Left lung (tissue), 10 donors: ENCODE measurements around the gene ELAVL1. TPM values are rescaled to one million over a fixed set of nuclear protein-coding genes. Genes with fewer than 3 reads are reported as not detected.

ENCODE experiments used
- ATAC-seq: fragments of 200-7000 bp; cut with Tn5 transposase; one replicate; pipeline ENCODE4 v1.9.1; 2020; ENCODE audit warnings: moderate library complexity
- DNase-seq, 4 donors: peaks; one replicate each; pipeline ENCODE4 v3.0.0-alpha.2; 2013 to 2020
- H3K27ac ChIP-seq, 2 donors: fragments of 200-600 bp; sonication (generic) in 1 of 2; one replicate each; pipeline versions ENCODE4 v1.5.0 to v1.8.0; 2020 to 2021
- H3K27me3 ChIP-seq, 2 donors: fragments of 200-600 bp; sonication (generic) in 1 of 2; one replicate each; pipeline versions ENCODE4 v1.5.0 to v1.8.0; 2020 to 2021
- H3K36me3 ChIP-seq, 2 donors: fragments of 200-600 bp; sonication (generic) in 1 of 2; one replicate each; pipeline versions ENCODE4 v1.5.0 to v1.8.0; 2020 to 2021
- H3K4me1 ChIP-seq, 2 donors: fragments of 200-600 bp; one replicate each; pipeline ENCODE4 v1.8.0; 2021
- H3K4me3 ChIP-seq, 2 donors: fragments of 200-600 bp; sonication (generic) in 1 of 2; one replicate each; pipeline versions ENCODE4 v1.5.0 to v1.8.0; 2020 to 2021; ENCODE audit warnings: mild to moderate bottlenecking in 1 of 2
- H3K9me3 ChIP-seq, 2 donors: fragments of 200-600 bp; sonication (generic) in 1 of 2; one replicate each; pipeline versions ENCODE4 v1.5.0 to v1.8.0; 2020 to 2021
- intact Hi-C, 2 donors: fragments of 100-400 bp; cut with DNase I; formaldehyde crosslinking; loops; one replicate each; pipeline versions ENCODE4 v1.11.2 to v1.14.2; 2022
- polyA plus RNA-seq, 6 donors: library from polyadenylated mRNA; unstranded; fragments of 120-200 nt; gene quantifications; one replicate each; pipeline ENCODE4 v1.2.1, GENCODE V29; 2013; ENCODE audit not compliant: insufficient read length in 6 of 6
- total RNA-seq, 2 donors: library from RNA; stranded (reverse); fragmentation: NEBNext Ultra II Directional; extraction: Animal tissue kit (Norgen Biotek cat#: 25700); gene quantifications; one replicate each; pipeline ENCODE4 v1.2.1, GENCODE V29; 2021
- TF ChIP-seq, protein P1 (sequence below), 2 donors: fragments of 200-600 bp; sonication (generic) in 1 of 2; IDR thresholded peaks; one replicate each; pipeline versions ENCODE4 v1.5.0 to v1.8.0; 2021; ENCODE audit warnings: antibody characterized with exemption in 2 of 2
- donor health status: DM: no; HTN: yes; CAD: no.
- donor health status: DM: no; HTN: no; CAD: no.

ELAVL1 gene
- total and polyA plus RNA-seq, 8 donors = 64.3 to 76.0 (median 71.2) TPM

- TF ChIP-seq, protein P1, sequence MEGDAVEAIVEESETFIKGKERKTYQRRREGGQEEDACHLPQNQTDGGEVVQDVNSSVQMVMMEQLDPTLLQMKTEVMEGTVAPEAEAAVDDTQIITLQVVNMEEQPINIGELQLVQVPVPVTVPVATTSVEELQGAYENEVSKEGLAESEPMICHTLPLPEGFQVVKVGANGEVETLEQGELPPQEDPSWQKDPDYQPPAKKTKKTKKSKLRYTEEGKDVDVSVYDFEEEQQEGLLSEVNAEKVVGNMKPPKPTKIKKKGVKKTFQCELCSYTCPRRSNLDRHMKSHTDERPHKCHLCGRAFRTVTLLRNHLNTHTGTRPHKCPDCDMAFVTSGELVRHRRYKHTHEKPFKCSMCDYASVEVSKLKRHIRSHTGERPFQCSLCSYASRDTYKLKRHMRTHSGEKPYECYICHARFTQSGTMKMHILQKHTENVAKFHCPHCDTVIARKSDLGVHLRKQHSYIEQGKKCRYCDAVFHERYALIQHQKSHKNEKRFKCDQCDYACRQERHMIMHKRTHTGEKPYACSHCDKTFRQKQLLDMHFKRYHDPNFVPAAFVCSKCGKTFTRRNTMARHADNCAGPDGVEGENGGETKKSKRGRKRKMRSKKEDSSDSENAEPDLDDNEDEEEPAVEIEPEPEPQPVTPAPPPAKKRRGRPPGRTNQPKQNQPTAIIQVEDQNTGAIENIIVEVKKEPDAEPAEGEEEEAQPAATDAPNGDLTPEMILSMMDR (IDR thresholded peaks at IDR 0.05) = peak; percentile 32 to 53
- no peak for ATAC-seq
- H3K4me3 ChIP-seq = peak overlapping the region in 1 of 2 donors; percentile 33
- H3K4me1 ChIP-seq = peaks cover 27 to 60% of the 10 kb centered on the region in 2 donors
- intact Hi-C loops = no loop called here
- peak in 2 of 4 donors; percentile 58 to 85 for DNase-seq
- H3K27me3 ChIP-seq = peaks cover 42 to 62% of the 10 kb centered on the region in 2 donors
- no peaks in the 10 kb centered on the region for H3K9me3 ChIP-seq
- H3K27ac ChIP-seq = no peak overlapping the region
- H3K36me3 ChIP-seq = peaks cover 0 to 25% of the 10 kb centered on the region in 2 donors
Observed at GRCh38 chr19:7917267-7918061, 88.0 kb downstream of the ELAVL1 start.

GRCh38 chr19:7916955-7917266 lies 88.5 kb downstream of the ELAVL1 start:
- intact Hi-C loops = no loop called here
- peaks cover 42 to 62% of the 10 kb centered on the region in 2 donors for H3K27me3 ChIP-seq
- H3K36me3 ChIP-seq = peaks cover 0 to 25% of the 10 kb centered on the region in 2 donors
- no peaks in the 10 kb centered on the region for H3K9me3 ChIP-seq
- H3K4me1 ChIP-seq = peaks cover 27 to 56% of the 10 kb centered on the region in 2 donors
- ATAC-seq = no peak
- TF ChIP-seq, protein P1 (IDR thresholded peaks at IDR 0.05) = no peak
- H3K4me3 ChIP-seq = peak overlapping the region; percentile 15 to 33
- H3K27ac ChIP-seq = no peak overlapping the region
- no peak for DNase-seq

DNA sequence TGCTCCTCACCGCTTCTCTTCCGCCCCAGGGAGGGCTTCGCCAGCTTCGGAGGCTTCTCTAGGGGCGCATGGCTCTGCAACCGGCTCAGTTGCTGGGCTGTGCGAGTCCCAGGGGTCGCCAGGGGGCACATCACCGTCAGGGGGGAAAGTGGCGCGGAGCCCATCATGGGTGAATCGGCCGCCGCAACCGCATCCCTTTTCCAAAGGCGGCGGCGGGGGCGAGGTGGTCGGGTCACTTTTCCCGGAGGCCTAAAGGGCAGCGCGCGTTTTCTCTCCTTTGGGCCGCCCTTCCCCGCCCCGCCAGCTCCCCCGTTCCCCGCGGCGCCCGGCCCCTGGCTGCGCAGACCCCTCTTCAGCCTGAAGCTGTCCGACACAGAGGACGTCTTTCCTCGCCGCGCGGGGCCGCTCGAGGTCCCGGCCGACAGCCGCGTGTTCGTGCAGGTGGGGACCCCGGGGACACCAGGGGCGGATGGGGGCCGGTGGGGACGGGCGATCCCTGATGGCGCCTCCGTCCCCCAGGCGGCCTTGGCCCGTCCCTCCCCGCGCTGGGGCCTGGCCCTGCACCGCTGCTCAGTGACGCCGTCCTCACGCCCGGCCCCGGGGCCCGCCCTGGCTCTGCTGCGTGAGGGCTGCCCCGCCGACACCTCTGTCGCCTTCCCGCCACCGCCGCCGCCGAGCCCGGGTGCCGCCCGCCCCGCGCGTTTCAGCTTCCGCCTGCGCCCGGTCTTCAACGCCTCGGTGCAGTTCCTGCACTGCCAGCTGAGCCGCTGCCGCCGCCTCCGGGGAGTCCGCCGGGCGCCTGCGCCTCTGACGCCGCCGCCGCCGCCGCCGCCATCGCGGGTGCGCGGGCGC lies 89.1 kb downstream of the ELAVL1 start:
- Histone ChIP-seq H3K36me3 (peaks cover 0 to 26% of the 10 kb centered on the region in 2 donors), H3K4me3 (peak overlapping the region; percentile 15 to 33), H3K4me1 (peaks cover 22 to 50% of the 10 kb centered on the region in 2 donors), H3K27me3 (peaks cover 42 to 62% of the 10 kb centered on the region in 2 donors), H3K27ac (no peak overlapping the region), H3K9me3 (no peaks in the 10 kb centered on the region)
- DNase-seq (peak in 1 of 4 donors; percentile 87), ATAC-seq (no peak)
- TF ChIP-seq, protein P1 (IDR thresholded peaks at IDR 0.05) = no peak
- intact Hi-C loops = no loop called here

DNA sequence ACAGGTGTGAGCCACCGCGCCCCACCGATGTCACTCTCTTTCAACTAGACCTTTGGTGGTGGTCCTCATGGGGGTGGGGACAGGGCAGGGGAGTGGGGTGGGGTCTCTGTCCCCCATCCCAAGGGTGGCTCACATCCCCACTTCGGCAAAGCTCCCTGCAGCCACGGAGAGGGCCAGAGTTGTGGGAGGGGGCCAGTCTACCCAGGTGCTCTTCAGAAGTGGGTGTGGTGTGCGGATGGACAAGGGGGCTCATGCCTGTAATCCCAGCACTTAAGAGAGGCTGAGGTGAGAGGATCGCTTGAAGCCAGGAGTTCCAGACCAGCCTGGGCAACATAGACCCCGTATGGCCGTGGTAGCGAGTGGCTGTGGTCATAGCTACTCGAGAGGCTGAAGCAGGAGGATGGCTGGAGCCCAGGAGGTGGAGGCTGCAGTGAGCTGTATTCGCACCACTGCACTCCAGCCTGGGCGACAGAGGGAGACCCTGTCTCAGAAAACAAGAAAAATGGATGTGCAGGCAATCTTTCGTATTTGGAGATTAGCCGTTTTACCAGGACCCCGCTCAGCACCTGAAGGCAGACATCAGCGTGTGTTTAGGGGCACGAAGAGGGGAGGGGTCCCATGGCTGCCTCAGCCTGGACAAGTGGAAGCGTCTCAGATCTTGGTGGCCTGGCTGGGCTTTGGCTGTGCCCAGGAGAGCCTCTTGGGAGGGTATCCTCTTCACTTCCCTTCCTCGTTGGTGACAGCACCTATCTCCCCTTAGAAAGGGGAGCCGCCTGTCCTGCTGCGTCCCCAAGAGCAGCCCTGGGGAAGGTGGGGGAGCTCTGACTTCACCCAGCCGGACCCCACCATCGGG lies 90.0 kb downstream of the ELAVL1 start:
- intact Hi-C loops = no loop called here
- no peak overlapping the region for H3K27ac ChIP-seq
- no peak for DNase-seq
- H3K27me3 ChIP-seq = peaks cover 42 to 62% of the 10 kb centered on the region in 2 donors
- H3K36me3 ChIP-seq = peaks cover 0 to 35% of the 10 kb centered on the region in 2 donors
- H3K4me3 ChIP-seq = no peak overlapping the region
- H3K9me3 ChIP-seq = no peaks in the 10 kb centered on the region
- peaks cover 20 to 46% of the 10 kb centered on the region in 2 donors for H3K4me1 ChIP-seq
- ATAC-seq = no peak
- TF ChIP-seq, protein P1 (IDR thresholded peaks at IDR 0.05) = no peak
